Measurements from ENCODE around the gene C1QB.
"Not testable (repeated sequence)": the region's sequence is repeated elsewhere in the genome, so short reads cannot be mapped to it uniquely, and the experiment has no call there.

Gene C1QB

DNA sequence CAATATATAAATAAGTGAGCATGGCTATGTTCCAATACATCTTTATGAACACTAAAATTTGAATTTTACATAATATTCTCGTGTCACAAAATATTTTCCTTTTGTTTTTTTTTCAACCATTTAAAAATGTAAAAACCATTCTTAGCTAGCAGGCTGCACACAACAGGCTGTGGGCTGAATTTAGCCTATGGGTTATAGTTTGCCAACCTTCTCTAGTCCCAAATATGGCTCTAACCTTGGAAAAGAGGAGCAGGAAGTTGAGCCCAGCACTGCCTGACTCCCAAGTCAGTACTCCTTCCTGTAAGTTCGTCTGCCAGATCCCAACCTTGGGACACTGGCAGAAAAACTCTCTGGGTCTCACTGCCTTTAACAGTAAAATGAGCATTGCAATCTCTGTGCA, 13.4 kb downstream of the C1QB start:
- DNase-seq = no peak

GRCh38 chr1:22668840-22669239, 15.8 kb downstream of the C1QB start:
- DNase-seq = not testable (repeated sequence)

DNA sequence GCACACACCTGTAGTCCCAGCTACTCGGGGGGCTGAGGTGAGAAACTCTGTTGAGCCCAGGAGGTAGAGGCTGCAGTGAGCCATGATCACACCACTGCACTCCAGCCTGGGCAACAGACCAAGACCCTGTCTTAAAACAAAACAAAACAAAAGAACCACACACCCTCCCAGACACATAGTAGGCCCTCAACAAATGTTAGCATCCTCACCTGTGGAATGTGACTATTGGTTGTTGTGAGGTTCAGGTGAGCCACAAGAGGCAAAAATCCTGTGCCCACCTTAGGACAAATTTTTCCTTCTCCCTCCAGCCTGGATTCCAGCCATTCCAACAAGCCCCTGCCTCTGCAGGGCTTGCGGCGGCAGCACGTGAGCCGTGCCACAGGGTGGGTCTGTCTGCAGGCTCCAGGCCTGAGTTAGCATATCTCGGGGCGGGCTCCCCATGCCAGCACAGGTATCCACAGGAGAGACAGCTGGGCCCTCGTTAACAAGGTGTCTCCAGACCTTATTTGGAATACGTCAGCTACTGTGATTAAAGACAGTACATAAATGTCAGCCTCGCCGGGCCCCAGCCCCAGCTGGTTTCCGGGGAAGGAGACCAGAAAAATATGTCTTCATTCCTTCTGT, 17.4 kb downstream of the C1QB start:
- no peak for DNase-seq

DNA sequence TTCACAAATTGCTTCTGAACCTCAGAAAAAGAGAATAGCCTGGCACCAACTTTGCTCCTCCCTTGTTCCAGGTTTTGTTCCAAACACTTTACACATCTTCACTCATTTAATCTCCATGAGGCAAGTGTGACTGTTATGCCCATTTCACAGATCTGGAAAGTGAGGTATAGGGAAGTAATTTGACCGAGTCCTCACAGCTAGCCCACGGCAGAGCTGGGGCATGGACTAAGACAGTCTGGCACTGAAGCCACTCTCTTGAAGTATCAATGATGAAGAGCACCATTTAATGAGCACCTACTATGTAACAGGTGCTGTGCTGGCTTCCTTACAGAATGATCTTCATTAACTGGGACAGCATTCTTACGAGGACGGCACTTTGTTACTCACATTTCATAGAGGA, 19.0 kb downstream of the C1QB start:
- DNase-seq = no peak

GRCh38 chr1:22673486-22674409, 20.7 kb downstream of the C1QB start:
- peak; percentile 49 to 57 for DNase-seq

GRCh38 chr1:22674410-22674749, 21.3 kb downstream of the C1QB start:
- no peak for DNase-seq

- not testable (repeated sequence) for DNase-seq
Observed at GRCh38 chr1:22676151-22676550, 23.1 kb downstream of the C1QB start.

GRCh38 chr1:22676916-22677583, 24.0 kb downstream of the C1QB start:
- no peak for DNase-seq

- no peak for DNase-seq
Observed at GRCh38 chr1:22677931-22678896, 25.2 kb downstream of the C1QB start.

- DNase-seq = no peak
Observed at GRCh38 chr1:22680726-22681125, 27.7 kb downstream of the C1QB start.

DNA sequence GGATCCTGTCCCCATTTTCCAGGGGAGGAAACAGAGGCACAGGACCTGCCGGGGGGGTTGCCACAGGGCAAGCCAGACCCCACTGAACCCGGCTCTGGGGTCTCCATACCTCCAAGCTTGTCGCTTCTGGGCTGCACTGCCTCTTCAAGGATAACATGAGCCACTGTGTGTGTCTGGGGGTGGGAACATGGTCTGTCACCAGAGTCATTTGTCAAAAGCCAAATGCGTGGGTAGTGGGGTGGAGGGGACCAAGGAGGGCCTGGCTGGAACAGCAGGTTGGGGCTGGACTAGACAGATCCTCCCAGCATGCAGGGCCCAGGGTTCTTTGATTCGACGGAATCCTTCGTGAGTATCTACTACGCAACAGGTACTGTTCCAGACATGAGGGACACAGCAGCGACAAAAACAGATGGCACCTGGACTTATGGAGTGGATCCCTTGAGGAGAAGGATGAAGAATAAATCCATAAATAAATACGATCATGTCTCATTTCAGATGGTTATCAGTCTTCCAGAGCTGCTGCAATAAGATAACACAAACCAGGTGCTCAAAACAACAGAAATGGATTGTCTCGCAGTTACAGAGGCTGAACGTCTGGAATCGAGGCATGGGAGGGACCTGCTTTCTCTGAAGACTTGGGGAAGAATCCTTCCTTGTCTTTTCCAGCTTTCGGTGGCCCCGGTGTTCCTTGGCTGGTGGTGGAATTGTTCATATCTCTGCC, 28.7 kb downstream of the C1QB start:
- DNase-seq = no peak

GRCh38 chr1:22683547-22683946, 30.5 kb downstream of the C1QB start:
- no peak for DNase-seq

GRCh38 chr1:22685591-22686059, 32.6 kb downstream of the C1QB start:
- no peak for DNase-seq

DNA sequence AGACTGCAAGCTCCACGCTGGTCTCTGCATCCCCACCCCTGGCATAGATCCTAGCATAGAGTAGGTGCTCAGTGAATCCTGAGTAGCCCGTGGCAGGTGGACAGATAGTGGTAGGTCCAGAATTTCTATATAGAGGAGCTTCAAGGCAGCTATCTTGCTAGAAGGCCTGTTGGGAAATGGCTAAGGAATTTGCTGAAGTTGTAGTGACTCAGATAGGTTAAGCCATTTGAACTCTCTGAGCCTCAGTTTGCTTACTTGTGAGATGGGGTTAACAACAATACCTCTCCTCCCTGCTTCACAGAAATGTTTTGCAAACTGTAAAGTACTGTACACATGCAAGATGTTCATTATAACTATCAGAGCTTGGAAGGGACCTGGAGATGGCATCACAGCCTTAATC, 34.2 kb downstream of the C1QB start:
- no peak for DNase-seq

DNA sequence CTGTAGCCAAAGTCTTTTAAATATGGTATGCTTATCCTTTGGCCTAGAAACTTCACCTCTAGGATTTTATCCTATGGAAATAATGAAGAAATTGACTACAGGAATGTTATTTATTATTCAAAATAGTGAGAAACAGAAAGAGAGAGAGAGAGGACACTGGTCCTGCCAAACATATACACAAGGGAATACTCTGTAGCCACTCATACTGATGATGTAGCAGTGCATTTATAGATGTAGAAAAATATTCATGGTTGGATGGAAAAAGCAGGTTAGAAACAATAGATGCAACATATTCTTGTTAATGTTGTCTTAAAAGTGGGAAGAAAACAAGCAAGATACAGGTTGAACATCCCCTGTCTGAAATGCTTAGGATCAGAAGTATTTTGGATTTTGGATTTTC, 35.4 kb downstream of the C1QB start:
- DNase-seq = no peak

GRCh38 chr1:22689505-22689904, 36.5 kb downstream of the C1QB start:
- DNase-seq = no peak

DNA sequence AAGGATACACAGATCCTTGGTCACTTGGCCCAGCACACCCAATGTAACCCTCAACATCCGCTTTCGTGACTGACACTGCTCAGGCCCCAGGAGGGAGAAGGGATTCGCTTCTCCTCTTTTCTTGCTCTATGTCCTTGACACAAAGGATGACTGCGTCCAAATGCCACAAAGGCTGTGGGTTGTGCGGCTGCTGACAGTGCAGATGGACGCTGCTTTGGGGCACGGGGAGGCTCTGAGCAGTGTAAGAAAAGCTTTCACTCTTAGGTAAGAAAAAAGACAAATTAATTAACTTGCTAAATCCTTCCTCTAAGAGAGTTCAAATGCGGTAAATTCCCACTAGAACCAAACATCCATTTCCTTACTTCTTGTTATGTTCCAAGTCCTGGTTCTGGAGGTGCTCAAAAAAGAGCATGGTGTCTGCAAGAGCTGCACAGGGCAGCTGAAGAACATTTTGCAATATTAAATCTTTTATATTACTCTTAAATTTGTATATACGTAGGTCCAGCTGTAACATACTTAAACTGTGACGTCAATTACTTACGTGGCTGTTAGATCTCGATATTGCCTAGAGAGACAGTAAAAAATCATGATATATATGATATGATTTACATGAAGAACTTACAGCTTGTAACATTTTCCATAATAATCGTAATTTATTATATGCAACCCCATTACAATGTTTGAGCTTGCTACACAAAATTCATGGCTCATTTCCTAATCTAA, 38.2 kb downstream of the C1QB start:
- no peak for DNase-seq

DNA sequence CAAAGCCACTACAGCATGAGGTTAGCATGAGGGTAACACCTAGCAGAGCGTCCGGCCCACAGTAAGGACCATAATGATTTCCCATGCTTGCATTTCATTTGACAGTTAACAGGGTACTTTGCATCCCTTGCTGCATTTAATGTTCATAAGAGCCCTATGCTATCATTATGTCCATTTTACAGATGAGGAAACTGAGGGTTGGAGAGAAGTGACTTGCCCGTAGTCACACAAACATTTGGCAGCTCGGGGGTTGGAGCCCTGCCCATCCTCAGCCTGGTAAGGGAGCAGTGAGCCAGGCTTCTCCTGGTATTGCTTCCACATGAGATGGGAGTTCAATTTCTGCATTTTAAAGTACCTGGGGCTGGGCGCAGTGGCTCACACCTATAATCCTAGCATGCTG, 41.1 kb downstream of the C1QB start:
- DNase-seq = no peak

DNA sequence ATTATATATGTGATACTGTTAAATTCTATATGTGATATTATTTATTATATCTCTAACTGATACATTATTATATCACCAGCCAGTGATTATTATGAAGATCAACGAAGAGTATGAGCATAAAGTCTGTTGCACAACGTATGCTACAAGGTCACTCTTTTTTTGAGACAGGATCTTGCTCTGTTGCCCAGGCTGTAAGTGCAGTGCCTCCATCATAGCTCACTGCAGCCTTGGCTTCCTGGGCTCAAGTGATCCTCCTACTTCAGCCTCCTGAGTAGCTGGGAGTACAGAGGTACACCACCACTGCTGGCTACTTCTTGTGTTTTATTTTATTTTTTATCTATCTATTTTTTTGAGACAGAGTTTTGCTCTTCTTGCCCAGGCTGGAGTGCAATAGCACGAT, 43.6 kb downstream of the C1QB start:
- no peak for DNase-seq

DNA sequence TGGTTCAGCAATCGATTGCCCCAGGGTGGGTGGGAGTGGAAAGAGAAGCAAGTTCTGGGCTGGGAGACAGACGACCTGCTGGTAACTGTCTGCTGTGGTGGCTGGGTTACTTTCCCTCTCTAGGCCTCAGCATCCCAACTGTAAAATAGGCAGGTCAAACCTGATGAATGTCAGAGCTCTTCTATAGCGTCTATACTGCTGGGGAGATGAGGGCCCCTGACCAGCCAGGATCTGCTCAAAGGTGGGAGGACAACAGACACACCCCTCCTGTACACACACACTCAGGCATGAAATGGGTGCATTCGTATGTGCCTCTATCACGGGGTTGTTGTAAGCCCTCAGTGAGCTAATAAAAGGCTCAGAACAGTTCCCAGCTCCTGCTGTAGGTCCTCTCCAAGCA, 44.9 kb downstream of the C1QB start:
- DNase-seq = no peak
